SU-DHL-6 (cell line): ENCODE data around the gene PPP2R5C.

Experiments
- EZH2phosphoT487 ChIP-seq: fragments of 200-600 bp; sonication (generic), shearing (Covaris generic); conservative IDR thresholded peaks from 2 replicates; pipeline ENCODE4 v1.6.1; 2018; ENCODE audit warnings: mild to moderate bottlenecking, antibody characterized with exemption, low read length, moderate library complexity, mixed read lengths
- TF ChIP-seq, protein P1 (sequence below): fragments of 200-600 bp; sonication (generic); IDR thresholded peaks from one replicate; pipeline ENCODE4 v1.5.1; 2017; ENCODE audit warnings: antibody characterized with exemption, mild to moderate bottlenecking, low read length, moderate library complexity; ENCODE audit not compliant: insufficient read depth, poor library complexity, severe bottlenecking

DNA sequence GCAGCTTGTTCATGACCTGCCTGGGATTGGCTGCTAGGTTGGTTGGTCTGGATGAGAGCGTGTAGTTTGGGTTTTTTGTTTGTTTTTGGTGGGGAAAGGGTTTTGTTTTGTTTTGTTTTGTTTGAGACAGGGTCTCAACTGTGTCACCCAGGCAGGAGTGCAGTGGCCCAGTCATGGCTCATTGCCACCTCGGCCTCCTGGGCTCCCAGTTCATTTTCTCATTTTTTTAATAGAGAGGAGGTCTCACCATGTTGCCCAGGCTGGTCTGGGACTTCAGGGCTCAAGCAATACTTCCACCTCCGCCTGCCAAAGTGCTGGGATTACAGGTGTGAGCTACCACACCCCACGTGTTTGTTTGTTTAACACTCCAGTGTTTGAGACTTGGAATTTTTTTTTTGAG lies 206.7 kb downstream of the PPP2R5C start:
- TF ChIP-seq, protein P1, sequence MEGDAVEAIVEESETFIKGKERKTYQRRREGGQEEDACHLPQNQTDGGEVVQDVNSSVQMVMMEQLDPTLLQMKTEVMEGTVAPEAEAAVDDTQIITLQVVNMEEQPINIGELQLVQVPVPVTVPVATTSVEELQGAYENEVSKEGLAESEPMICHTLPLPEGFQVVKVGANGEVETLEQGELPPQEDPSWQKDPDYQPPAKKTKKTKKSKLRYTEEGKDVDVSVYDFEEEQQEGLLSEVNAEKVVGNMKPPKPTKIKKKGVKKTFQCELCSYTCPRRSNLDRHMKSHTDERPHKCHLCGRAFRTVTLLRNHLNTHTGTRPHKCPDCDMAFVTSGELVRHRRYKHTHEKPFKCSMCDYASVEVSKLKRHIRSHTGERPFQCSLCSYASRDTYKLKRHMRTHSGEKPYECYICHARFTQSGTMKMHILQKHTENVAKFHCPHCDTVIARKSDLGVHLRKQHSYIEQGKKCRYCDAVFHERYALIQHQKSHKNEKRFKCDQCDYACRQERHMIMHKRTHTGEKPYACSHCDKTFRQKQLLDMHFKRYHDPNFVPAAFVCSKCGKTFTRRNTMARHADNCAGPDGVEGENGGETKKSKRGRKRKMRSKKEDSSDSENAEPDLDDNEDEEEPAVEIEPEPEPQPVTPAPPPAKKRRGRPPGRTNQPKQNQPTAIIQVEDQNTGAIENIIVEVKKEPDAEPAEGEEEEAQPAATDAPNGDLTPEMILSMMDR: no peak
- no peak for TF ChIP-seq EZH2phosphoT487
